Fibroblast of skin of right biceps (primary cell): ENCODE results near the gene TAF10.

Source experiments
- DNase-seq: peaks from one replicate; pipeline ENCODE4 v3.0.0-alpha.2; 2013

Gene TAF10

GRCh38 chr11:6623391-6624363 lies 11.7 kb upstream of the TAF10 start:
- no peak for DNase-seq

- no peak for DNase-seq
Measured at GRCh38 chr11:6622261-6623171, 10.5 kb upstream of the TAF10 start.

- DNase-seq: no peak
Measured at GRCh38 chr11:6621711-6622211, 9.7 kb upstream of the TAF10 start.

GRCh38 chr11:6620636-6621035 lies 8.6 kb upstream of the TAF10 start:
- no peak for DNase-seq

GRCh38 chr11:6619004-6619745 lies 7.2 kb upstream of the TAF10 start, which contains the start of gene TPP1:
Gene TPP1 (minus strand): TSS chr11:6619422. CDS start chr11:6619400, 22 bp downstream.
- peak; percentile 94 for DNase-seq

- peak; percentile 77 for DNase-seq
Measured at GRCh38 chr11:6618117-6619003, 6.3 kb upstream of the TAF10 start.

- DNase-seq: no peak
Measured at GRCh38 chr11:6617315-6617781, 5.3 kb upstream of the TAF10 start.

GRCh38 chr11:6616596-6617250 lies 4.7 kb upstream of the TAF10 start:
- DNase-seq: no peak

GRCh38 chr11:6615882-6616585 lies 4.0 kb upstream of the TAF10 start:
- peak; percentile 48 for DNase-seq

GRCh38 chr11:6615046-6615445 lies 3.0 kb upstream of the TAF10 start:
- DNase-seq: no peak

GRCh38 chr11:6614446-6614845 lies 2.4 kb upstream of the TAF10 start:
- no peak for DNase-seq

GRCh38 chr11:6613496-6613895 lies 1.5 kb upstream of the TAF10 start:
- DNase-seq: no peak

- DNase-seq: no peak
Measured at GRCh38 chr11:6611963-6612212, 128 bp downstream of the TAF10 start.

GRCh38 chr11:6611092-6611962 lies 689 bp downstream of the TAF10 start:
- peak; percentile 8 for DNase-seq

GRCh38 chr11:6610591-6610990 lies 1.4 kb downstream of the TAF10 start:
- DNase-seq: no peak

GRCh38 chr11:6609502-6610015 lies 2.5 kb downstream of the TAF10 start:
- DNase-seq: no peak

- peak; percentile 10 for DNase-seq
Measured at GRCh38 chr11:6608726-6609501, 3.1 kb downstream of the TAF10 start.

GRCh38 chr11:6608011-6608410 lies 4.0 kb downstream of the TAF10 start:
- DNase-seq: peak; percentile 34
